ENCODE results near the gene FJX1.

Gene FJX1, protein sequence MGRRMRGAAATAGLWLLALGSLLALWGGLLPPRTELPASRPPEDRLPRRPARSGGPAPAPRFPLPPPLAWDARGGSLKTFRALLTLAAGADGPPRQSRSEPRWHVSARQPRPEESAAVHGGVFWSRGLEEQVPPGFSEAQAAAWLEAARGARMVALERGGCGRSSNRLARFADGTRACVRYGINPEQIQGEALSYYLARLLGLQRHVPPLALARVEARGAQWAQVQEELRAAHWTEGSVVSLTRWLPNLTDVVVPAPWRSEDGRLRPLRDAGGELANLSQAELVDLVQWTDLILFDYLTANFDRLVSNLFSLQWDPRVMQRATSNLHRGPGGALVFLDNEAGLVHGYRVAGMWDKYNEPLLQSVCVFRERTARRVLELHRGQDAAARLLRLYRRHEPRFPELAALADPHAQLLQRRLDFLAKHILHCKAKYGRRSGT

DNA sequence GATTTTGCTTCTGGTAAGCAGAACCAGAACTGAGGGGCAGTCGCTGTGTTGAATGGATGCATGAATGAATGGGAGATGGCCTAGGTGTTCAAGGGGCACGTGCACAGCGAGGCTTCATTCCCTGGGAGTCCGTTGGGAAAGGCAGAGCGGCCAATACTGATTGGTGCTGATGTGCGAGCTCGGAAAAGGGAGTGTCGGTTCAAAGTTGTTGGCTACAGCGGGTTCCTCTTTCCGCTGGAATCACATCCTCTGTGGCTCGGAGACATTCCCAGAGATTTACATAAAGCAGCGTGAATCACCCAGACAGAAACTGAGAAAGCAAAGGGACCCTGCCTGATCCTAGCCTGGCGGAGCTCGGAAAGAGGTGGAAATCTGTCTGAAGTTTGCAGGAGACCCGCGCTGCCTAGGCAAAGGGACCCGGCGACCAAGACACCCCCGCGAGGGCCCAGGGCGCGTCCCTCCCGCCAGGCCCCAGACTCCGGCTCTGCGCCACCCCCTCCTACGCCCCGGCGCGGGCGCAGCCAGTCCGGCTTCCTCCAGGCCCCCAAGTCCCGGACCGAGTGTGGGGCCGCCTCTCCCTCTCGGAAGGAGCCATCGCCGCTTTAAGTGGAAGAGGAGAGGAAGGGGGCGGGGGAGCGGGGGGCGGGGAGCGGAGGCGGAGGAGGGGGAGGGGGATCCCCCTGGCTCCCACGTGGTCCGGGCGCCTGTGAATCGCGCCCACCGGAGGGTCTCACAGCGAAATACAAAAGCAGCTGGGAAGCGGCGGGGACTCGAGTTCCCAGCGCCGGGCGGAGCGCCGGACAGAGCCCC, at the start of gene FJX1:
Gene FJX1 (plus strand): TSS at position 774 of the 810 bp plus-strand sequence. CDS start 177 bp downstream, outside the sequence.
- DNase-seq (ENCODE audit: low read depth), result peak; percentile 93

- no peak for DNase-seq (ENCODE audit: low read depth)
Measured at GRCh38 chr11:35571696-35572095, 46.6 kb upstream of the FJX1 start.

DNA sequence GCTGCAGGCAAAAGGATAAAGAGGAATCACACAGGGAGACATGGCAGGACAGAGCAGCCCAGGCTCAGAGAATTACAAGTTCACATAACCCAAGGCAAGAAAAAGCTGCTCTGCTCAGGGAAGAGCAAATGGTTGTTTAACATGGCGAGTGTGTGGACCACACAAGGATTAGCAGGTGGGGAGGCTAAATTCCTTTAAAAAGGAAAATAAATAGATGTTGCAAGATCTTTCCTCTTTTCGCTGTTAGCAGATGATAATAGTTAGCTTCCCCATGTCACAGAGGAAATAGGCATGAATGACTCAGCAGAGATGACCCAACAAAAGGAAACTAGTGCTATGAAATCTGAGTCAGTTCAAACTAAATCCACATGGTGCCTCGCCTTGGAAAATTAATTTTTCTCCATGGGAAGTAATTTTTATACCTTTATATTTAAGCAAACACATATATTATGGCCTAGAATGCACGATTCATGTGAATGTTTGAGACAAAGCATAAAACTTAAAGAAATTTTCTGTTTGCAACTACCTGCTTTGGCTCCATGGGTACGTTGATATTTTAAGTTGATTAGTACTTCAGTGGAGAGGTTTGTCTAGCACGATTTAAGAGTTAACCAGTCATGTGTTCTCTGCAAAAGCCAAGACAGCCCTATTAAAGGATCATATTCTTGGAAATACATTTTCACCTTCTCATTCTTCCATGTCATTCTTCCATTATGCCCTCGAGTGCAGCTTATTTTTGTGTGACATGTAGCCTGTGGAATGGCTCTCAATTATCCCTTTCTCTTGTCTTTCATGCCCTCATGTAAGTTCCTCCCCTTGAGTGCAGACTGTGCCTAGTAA, 38.5 kb upstream of the FJX1 start:
- peak; percentile 97 for DNase-seq (ENCODE audit: low read depth)

DNA sequence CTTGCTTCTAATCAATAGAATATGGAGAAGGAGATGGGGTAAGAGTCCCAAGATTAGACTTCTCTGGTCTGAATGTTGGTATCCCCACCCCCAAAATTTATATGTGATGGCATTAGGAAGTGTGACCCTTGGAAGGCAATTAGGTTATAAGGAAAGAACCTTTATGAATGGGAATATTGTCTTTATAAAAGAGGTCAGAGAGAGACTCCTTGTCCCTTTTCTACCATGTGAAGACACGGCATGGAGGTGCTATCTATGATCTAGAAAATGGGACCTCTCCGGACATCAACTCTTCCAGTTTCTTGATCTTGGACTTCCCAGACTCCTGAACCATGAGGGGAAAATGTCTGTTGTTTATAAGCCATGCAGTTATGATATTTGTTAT, 37.9 kb upstream of the FJX1 start:
- no peak for DNase-seq (ENCODE audit: low read depth)

DNA sequence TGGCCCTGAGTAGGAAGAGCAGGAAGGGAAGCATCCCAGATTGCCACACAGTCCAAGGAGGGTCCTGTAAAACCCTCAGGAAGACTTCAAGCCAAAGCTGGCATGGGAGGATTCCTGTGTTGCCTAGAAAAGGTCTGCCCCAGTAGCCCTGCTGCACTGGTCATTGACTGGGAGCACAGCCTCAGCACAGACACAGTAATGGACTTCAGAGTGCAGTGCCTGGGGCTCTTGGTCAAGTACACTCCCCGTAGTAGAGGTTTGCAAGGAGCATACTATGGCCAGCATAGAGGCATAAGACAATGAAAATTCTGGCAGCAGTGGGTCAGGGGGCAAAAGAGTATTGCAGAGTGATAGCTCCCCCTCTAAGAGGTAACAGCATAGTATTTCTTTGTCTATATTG, 36.2 kb upstream of the FJX1 start:
- no peak for DNase-seq (ENCODE audit: low read depth)

- no peak for DNase-seq (ENCODE audit: low read depth)
Measured at GRCh38 chr11:35583126-35583525, 35.1 kb upstream of the FJX1 start.

DNA sequence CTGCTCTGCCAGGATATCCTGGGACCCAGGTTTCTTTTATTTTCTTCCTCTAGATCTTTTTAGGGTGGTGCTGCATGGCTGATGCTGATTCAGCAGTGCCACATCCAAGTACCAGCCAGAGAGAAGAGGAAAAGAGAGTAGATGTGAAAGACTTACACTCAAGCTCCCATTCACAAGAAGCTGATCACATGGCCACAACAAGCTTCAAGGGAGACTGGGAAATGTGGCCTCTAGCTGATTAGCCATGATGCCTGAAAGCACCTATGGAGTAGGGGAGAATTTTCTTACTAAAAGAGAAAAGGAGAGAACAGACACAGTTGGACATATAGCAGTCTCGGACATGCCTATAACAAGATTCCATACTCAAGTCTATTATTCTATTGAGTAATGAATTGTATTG, 34.4 kb upstream of the FJX1 start:
- DNase-seq (ENCODE audit: low read depth), result no peak

DNA sequence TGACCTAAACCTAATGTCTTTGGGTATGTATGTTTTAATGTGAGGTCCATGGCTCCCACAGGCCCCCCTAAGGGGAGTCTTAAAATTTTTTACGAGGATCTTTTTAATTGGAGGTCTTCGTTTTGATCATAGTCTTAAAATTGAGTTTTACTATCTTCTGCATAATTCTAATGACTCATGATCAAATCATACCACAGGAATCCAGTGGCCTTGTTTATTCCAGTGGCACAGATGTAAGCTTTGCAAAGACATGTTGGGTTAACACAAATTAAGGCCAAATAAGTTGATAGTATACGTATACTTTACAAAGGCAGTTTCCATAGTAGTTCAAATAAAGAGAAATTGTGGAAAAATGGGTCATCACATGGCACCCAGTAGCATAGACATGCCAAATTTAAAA, 33.9 kb upstream of the FJX1 start:
- DNase-seq (ENCODE audit: low read depth), result peak; percentile 80

DNA sequence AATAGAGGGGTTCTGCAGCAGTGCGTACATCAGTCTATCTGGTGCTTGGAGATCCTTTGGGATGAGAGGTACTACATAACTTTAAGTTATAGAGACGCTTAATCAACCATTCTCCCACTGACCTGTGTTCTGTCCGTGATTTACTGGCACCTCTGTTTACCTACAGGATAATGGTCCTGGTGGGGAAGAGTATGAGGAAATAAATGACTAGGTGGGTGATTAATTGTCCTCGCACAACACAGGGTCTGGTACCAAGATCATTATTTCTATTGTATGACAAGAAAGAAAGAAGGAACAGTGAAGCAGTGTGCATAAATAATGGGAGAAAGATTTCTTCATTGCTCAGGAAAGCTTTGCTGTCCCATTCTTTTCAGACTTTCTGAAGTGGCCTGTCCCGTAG, 32.8 kb upstream of the FJX1 start:
- DNase-seq (ENCODE audit: low read depth), result no peak

DNA sequence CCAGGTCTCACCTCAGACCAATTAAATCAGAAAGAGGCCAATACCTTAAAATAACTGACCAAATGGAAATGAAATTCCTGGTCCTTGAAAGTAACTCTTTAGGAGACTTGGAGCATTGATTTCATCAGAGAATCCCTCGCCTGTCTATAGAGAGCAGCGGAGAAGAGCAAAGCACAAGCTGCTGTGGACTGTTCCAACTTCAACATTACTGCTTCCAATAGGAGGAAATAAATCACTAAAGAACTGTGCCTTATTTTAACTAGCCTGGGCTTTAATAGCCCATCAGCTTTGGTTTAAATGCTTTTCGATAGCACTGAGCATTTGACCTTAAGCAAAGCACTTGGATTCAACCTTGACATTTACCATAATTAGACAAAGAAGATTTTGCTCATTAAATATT, 32.0 kb upstream of the FJX1 start:
- DNase-seq (ENCODE audit: low read depth), result no peak

DNA sequence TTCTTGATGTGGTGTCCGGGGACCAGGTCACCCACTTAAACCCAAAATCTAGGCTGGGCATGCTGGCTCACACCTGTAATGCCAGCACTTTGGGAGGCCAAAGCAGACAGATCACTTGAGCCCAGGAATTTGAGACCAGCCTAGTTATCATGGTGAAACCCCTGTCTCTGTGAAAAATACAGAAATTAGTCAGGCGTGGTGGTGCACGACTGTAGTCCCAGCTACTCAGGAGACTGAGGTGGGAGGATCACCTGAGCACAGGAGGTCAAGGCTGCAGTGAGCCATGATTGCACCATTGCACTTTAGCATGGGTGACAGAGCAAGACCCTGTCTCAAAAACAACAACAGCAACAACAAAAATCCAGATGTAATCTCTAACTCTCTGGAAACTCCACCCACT, 30.3 kb upstream of the FJX1 start:
- no peak for DNase-seq (ENCODE audit: low read depth)

DNA sequence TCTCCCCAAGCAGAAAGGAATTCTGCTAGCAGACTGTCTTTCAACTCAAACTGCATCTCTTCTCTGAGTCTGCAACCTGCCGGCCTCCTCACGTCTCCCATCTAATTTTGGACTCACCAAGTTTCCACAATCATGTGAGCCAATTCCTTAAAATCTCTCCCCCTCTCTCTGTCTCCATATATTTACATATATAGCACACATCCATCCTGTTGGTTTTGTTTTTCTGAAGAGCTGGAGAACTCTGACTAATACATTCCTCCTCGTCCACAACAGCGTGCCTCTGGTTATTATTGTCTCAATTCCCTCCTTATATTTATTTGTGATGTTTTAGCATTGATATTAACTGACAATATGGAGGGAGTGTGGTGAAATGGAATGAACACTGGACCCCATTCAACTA, 29.6 kb upstream of the FJX1 start:
- DNase-seq (ENCODE audit: low read depth), result peak; percentile 63

- DNase-seq (ENCODE audit: low read depth), result no peak
Measured at GRCh38 chr11:35589281-35589680, 29.0 kb upstream of the FJX1 start.

GRCh38 chr11:35590412-35590811, 27.8 kb upstream of the FJX1 start:
- no peak for DNase-seq (ENCODE audit: low read depth)

DNA sequence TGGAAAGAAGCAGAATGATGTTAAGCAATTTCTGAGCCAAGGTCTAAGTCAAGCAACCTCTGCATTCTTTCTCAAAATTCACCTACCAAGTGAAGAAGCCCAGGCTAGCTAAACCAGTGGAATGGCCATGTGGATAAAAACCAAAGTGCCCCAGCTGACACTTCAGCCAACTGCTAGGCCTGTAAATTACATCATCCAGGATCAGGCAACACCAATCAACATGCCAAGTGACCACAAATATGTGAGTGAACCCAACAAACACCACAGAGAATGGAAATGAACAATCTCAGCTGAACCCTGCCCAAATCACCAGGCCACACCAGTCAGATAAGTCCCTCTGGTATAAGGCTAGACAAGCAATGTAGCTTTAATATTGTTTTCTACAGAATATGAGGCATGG, 25.1 kb upstream of the FJX1 start:
- DNase-seq (ENCODE audit: low read depth), result peak; percentile 76

DNA sequence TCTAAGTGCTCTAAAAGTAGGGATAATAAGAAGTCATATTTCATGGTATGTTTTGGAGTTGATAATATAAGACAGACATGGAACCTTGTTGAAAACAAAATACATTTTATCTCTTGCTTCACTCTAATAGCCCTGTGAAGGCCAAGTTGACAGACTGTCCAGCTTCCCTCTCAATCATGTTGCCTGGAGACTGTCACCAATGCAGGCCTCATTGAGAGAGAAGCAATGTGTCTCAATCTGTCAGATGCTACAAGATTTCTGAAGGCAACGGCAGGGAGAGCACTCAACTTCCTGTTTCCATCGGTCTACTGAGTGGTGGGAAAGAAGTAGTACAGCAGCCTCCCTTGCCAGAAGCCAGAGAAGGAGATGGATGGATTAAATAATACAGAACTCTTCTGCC, 23.6 kb upstream of the FJX1 start:
- DNase-seq (ENCODE audit: low read depth), result no peak

DNA sequence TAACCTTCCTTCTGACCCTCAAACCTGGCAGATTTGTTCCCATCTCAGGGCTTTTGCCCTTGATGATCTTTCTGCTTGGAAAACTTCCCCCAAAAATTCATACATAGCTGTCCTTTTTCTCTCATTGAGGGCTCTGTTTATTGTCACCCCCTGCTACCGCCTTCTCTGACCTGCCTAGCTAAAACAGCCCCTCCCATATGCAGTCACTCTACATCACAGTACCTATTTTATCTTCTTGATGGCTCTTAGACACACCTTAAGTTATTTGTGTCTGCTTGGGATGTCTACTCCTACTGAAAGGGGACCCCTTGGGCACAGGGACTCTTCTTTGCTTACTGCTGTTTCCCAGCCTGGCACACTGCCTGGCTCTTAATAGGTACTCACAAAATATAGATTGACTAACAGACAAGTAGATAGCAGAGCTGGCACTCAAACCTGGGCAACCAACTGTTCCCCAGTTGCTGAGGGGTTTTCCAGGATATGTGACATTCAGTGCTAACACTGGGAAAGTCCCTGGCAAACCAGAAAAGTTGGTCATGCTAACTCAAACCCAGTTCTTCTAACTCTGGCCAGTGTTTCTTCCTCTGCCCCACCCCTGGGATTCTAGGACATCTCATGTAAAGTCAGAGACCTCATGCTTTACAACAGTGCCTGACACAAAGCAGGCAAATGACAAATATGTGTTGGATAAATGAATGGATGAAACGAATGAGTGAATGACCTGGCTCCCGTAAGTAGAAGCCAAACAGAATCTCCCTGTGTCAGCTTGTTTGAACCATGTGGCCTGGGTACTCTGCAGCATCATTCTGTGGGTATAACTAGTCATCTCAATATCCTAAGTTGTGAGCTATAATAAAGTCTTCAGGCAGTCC, 19.8 kb upstream of the FJX1 start:
- DNase-seq (ENCODE audit: low read depth), result no peak

- DNase-seq (ENCODE audit: low read depth), result no peak
Measured at GRCh38 chr11:35600331-35600838, 17.9 kb upstream of the FJX1 start.

- DNase-seq (ENCODE audit: low read depth), result no peak
Measured at GRCh38 chr11:35602160-35602793, 16.0 kb upstream of the FJX1 start.

- no peak for DNase-seq (ENCODE audit: low read depth)
Measured at GRCh38 chr11:35602979-35603378, 15.3 kb upstream of the FJX1 start.

GRCh38 chr11:35605706-35606105, 12.6 kb upstream of the FJX1 start:
- no peak for DNase-seq (ENCODE audit: low read depth)

All from HS-5 (cell line).